Hepatic stellate cell (primary cell): Measurements from ENCODE around the gene TBR1.

Experiments used
- DNase-seq: peaks from one replicate; pipeline ENCODE4 v3.0.0; 2011; ENCODE audit warnings: low spot score

TBR1 gene

DNA sequence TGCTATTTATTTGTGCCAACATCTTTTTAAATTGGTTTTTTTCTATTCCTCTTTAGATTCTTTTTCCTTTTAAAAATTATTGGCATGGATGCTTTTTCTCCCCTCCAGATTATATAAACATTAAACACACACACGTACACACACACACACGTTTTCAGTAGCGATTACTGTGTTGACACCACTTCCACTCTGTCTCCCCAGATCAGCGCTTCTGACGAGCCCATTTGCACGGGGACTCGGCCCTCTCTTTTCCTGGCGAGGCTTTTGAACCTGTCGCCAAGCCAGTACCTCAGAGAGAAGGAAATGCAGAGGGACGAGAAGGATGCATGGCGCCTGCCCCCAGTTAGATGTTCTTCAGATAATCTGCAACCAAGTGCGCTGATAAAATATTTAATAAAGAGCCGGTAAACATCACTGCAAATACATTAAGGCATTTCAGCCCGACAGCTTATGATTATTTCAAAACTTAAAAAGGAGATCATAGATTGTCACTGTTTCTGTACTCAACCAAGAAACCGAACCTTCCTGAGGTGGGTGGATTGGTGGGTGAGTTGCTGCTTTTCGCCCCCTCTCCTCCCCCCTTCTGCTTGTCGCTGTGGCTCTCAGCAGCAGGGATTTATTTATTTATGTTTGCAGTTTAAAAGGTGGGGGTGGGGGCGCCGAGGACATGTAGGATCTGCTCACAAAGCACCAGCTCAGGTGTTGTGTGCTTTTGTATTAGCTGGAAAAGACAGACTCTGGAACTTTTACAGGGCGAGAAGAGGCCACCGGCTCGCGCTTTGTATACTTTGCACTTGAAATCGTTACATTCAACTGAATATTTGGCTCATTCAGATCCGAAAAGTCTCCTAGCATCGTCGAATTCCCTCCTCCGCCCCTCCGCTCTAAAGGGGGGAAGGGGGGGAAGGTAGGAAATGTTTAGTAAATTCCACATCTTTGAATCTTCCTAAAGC lies 787 bp upstream of the TBR1 start:
- DNase-seq, result no peak

DNA sequence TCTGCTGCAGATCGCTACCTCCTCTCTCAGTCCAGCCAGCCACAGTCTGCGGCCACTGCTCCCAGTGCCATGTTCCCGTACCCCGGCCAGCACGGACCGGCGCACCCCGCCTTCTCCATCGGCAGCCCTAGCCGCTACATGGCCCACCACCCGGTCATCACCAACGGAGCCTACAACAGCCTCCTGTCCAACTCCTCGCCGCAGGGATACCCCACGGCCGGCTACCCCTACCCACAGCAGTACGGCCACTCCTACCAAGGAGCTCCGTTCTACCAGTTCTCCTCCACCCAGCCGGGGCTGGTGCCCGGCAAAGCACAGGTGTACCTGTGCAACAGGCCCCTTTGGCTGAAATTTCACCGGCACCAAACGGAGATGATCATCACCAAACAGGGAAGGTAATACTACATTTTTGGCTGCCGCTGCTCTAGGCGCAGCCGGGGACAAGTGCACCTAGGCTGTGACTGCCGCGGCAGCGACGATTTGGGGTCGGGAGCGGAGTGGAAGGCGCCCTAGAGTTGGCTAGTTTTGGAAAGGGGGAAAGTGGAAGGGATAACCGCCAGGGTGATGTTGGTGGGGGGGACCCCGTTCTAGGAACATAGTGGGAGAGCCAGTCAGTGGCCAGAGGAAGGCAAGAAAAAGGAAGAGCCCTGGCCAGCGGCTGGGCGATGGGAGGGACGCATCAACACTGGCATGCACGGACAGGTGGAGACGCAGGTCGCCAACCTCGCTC lies 776 bp downstream of the TBR1 start:
- no peak for DNase-seq

DNA sequence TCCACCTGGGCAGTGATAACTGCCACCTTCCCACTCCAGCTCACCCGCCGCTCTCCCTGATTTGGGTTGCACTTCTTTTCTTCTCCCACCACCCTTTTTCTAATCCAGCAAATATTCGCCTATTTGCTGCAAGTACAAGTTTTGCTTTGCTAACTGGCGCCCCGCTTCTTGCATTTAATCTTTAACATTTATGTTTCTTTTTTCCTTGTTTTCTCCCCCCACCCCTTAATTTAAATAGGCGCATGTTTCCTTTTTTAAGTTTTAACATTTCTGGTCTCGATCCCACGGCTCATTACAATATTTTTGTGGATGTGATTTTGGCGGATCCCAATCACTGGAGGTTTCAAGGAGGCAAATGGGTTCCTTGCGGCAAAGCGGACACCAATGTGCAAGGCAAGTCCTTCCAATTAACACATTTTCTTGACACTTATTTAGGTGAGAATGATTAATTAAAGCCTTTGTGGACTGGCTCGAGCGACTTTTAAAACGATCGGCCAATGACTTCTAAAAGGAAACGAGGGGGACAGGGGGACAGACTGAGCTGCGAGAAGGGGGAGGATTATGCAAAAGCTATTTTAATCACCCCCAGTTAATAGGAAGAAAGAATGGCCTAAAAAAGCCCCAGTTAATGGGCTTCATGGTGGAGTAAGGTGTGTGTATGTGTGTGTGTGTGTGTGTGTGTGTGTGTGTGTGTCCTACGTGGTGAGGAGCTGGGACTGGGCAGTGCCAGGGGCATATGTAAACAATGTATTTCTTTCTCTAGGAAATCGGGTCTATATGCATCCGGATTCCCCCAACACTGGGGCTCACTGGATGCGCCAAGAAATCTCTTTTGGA lies 1.6 kb downstream of the TBR1 start:
- no peak for DNase-seq

DNA sequence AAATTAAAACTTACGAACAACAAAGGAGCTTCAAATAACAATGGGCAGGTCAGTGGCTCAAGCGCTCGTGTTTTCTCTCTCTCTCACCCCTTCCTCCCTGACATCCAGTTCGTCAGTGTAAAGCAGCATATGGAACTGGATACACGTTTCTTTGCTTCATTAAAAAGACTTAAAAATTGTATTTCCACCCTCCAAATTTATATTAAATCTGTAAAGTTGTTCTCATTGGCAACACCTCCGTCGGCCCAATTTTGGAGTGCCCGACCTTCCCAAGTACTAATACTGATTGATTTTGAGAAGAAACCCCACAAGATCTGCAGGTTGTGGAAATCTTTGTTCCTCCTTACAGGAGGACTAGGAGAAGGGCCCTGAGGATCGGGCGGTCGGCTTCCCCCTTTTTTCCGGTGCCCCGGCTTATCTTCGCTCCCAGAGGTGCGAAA lies 2.2 kb downstream of the TBR1 start:
- no peak for DNase-seq

DNA sequence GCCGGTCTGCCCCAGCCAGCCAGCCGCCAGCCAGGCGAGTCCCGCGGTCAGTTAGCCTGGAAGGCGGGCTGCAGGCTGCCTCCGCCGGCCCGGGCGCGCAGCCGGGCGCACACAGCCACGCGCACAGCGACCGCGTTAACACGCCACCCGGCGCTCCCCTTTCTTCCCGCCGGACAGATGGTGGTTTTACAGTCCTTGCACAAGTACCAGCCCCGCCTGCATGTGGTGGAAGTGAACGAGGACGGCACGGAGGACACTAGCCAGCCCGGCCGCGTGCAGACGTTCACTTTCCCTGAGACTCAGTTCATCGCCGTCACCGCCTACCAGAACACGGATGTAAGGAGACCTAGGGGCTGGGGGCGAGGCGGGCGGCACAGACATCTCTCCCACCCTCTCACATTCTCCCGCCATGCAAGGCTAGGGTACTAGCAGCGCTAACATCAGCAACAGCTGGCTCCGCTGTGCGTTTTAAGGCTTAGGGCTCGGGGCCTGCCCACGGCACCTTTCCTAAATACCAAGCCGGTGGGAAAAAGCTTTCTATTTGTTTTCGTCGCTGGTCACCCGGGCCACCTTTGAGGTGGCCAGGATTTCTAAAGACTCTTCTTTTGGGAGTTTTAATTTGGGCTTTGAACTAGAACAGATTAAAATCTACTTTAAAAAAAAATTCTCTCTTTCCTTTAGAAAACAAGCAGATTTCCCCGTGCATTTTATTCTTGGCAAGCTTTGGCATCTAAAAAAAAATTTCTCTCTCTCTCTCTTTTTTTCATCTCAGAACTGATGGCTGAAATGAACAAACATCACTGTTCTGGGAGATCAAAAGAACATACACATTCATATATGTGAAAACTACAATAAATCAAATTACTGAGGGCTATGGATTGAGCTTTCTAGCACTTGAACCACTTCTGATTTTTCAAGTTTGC lies 2.9 kb downstream of the TBR1 start:
- DNase-seq, result no peak

DNA sequence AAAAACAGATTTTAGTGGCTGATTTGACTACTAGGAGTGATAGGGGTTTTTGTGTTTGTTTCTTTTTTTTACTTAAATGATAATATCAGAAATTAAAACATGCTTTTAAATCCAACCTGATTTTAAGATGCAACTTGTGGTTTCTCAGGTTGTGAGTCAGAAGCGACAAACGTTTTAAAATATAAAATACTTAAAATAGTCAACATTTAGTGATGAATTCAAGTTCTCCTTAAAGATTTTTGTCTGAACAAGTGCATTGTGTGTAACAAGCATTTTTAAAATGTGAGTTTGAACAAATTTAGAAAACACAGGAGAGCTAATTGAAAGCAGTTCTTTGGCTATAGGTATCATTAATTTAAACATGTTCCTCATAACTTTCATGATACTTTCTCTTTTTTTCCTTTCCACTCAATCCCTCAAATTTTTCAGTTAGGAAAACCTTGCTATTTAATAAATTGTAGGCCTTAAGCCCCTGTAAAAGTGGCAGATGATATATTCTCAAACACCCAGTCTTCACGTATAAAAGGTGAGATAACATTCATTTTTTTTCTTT lies 3.6 kb downstream of the TBR1 start:
- no peak for DNase-seq

DNA sequence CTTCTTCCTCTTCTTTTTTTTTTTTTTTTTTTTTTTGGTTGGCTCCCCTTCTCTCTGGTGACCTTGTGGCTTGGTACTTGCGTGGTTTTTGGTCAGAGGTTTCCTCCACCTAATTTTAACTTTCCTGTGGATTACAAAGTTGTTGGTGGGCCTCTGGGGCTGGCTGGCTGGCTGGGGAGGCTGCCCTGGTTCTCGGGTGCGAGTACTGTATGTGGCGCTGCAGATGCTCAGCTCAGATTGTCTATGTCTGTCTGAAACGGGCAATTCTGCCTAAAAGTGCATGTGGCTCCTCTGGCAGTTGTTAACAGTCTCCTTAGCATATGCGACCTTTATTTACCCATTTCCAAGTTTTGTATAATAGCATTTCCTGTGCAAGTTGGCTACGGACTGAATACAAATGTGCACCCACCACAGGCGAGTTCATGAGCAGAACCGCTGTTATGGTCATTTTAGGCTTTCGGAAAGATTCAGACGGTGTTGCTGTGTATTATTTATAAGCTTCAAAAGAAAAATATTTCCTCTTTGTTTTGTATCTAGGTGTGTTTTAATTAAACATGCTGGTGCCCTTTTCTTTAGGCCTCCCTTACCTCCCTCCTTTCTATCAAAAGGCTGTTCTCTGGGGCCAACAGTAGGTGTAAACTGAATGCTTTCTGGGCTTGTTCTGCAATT lies 4.4 kb downstream of the TBR1 start:
- no peak for DNase-seq

DNA sequence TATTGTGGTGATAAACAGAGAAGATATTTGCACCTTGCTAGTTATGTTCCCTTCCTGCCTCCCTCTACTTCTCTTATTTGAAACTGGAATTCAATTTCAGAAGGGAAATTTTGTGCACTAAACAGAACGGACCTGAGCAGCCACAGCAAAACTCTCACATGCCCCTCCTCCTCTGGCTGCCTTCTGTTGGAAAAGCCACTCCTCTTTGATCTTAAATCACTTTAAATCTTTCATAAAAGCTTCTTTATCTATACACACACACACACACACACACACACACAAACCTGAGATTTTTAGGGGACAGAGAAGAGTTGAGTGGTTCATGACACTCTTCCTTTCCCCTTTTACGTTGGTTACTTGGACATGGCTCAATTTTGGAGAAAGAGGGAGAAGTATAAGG lies 5.6 kb downstream of the TBR1 start:
- DNase-seq, result no peak

DNA sequence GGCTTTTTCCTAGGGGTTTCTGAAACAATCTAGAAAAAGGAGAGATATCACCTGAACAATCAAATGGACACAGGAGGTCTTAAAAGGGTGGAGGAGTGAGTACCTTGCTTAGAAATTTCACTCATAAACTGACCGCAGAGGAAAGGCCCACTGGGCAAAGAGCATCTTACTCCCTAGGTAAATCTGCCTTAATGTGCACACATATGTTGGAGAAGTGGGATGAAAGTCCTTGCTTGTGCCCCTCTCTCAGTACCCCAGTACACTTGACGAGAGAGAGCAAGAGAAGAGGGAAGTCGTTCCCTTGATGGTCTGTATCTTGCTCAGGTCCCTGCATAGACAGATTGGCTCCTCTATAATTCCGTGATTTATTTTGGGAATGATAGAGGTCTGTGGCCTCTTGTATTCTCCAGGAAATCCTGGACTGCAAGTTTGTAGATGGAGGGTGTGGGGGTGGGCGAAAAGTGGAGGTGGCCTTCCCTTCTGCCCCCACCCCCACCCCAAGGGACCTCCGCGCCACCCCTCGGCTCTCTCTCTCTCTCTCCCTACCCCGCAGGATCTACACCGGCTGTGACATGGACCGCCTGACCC lies 6.8 kb downstream of the TBR1 start:
- no peak for DNase-seq

DNA sequence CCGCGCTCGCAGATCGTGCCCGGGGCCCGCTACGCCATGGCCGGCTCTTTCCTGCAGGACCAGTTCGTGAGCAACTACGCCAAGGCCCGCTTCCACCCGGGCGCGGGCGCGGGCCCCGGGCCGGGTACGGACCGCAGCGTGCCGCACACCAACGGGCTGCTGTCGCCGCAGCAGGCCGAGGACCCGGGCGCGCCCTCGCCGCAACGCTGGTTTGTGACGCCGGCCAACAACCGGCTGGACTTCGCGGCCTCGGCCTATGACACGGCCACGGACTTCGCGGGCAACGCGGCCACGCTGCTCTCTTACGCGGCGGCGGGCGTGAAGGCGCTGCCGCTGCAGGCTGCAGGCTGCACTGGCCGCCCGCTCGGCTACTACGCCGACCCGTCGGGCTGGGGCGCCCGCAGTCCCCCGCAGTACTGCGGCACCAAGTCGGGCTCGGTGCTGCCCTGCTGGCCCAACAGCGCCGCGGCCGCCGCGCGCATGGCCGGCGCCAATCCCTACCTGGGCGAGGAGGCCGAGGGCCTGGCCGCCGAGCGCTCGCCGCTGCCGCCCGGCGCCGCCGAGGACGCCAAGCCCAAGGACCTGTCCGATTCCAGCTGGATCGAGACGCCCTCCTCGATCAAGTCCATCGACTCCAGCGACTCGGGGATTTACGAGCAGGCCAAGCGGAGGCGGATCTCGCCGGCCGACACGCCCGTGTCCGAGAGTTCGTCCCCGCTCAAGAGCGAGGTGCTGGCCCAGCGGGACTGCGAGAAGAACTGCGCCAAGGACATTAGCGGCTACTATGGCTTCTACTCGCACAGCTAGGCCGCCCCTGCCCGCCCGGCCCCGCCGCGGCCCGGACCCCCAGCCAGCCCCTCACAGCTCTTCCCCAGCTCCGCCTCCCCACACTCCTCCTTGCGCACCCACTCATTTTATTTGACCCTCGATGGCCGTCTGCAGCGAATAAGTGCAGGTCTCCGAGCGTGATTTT lies 7.6 kb downstream of the TBR1 start:
- DNase-seq, result no peak

DNA sequence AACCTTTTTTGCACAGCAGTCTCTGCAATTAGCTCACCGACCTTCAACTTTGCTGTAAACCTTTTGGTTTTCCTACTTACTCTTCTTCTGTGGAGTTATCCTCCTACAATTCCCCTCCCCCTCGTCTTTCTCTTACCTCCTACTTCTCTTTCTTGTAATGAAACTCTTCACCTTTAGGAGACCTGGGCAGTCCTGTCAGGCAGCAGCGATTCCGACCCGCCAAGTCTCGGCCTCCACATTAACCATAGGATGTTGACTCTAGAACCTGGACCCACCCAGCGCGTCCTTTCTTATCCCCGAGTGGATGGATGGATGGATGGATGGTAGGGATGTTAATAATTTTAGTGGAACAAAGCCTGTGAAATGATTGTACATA lies 8.3 kb downstream of the TBR1 start:
- no peak for DNase-seq

DNA sequence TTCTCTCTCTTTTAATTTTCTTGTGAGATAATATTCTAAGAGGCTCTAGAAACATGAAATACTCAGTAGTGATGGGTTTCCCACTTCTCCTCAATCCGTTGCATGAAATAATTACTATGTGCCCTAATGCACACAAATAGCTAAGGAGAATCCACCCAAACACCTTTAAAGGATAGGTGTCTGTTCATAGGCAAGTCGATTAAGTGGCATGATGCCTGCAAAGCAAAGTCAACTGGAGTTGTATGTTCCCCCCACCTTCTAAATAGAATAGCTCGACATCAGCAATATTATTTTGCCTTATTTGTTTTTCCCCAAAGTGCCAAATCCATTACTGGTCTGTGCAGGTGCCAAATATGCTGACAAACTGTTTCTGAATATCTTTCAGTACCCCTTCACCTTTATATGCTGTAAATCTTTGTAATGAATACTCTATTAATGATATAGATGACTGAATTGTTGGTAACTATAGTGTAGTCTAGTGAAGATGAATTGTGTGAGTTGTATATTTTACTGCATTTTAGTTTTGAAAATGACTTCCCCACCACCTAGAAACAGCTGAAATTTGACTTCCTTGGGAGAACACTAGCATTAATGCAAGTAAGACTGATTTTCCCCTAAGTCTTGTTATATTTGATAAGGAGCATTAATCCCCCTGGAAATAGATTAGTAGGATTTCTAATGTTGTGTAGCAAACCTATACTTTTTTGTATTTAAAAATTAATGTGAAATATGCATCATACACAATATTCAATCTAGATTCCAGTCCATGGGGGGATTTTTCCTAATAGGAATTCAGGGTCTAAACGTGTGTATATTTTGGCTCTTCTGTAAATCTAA lies 9.0 kb downstream of the TBR1 start:
- DNase-seq, result no peak

DNA sequence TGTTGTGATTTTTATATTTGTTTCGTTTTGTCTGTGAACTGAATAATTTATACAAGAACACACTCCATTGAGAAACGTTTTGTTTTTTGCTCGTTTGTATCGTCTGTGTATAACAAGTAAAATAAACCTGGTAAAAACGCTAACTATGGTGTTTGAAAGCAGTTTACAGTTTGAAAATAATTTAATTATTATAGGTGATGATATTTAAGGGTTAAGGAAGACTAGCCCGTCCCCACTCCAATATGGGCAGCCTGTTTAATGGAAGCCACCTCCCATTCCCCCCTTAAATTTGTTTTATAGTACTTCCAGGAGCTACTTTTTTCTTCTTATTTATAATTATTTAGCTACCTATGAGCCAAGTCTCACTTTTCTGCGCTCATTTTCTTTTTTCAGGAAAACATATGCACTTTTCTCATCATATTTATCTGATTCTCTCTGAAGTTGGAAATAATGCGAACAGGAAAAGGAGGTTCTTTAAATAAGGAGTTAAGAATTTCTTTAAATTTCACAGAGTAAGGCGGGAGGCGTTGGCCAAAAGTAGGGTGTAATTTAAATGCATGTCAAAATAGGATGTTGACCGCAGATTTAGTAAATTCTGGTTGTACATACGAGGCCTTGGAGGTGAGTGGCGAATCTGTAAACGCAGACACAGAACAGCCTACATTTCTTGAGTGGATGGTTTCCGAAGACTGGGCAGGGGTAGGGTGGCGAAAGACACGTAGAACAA lies 9.8 kb downstream of the TBR1 start:
- no peak for DNase-seq

DNA sequence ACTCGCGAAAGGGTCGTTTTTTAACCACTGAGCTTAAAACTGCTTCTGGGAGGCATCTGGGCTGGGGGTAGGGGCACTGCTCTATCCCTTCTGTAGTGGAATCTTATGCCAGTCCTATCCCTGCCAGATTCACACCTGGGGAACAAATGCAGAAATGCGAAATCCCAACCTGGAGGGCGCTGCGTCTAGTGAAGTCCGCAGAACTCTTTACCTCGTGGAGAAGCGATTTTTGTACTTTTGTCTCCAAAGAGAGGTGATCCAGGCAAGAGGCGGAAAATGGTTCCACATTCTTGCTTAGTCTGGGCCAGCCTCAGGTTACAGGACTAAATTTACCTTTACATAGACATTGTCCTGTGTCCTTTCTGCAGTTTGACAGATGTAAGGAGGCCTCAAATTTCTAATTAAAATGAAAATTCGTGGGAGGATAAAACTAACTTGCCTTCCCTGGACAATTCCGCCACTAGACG lies 10.4 kb downstream of the TBR1 start:
- no peak for DNase-seq

DNA sequence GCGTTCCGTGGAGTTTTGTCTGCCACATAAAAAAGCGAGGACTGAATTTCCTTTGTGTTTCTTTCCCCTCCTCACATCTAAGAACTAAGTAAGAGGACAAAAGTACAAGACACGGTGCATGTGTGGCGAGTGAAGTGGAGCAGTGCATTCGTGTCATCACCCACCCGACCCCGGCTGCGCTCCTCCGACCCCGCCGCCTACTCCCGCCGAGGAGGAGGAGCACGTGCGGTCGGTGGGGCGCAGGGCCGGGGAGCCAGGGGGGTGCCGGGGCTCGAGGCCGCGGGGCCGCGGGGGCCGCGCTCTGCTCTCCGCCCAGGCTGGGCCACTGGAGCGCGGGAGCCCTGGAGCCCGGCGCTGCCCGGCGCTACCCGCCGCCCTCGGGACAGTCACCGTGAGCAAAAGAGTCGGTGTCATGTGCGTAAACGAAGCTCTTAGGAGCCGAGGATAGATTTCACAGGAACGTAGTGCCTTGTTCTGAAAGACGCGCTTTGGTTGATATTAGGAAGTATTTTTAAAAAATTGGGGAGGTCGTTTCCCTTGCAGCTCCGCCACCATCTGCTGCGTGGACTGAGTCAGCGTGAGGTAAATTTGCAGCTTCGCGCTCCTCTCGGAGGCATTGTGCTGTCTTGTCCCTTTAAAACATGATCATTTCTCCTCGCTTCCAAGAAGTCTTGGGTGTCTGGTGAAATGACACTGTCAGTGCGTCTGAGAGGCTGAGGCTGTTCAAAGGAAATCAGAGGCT lies 11.0 kb downstream of the TBR1 start:
- peak; percentile 52 for DNase-seq
